ENCODE measurements around the gene RALGAPB. TPM values are rescaled to one million over a fixed set of nuclear protein-coding genes. Genes with fewer than 3 reads are reported as not detected.

Gene RALGAPB
- total and polyA plus RNA-seq, 7 donors = 7.5 to 27.3 (median 18.6) TPM

- Histone ChIP-seq H3K27me3 (ENCODE audit: insufficient read depth in 3 of 3, low read length in 2 of 3) (peaks cover 0 to 15% (median 5%) of the 10 kb centered on the region in 3 donors), H3K4me3 (no peak overlapping the region), H3K27ac (no peak overlapping the region), H3K4me1 (no peaks in the 10 kb centered on the region), H3K9me3 (no peaks in the 10 kb centered on the region), H3K36me3 (ENCODE audit: insufficient read depth in 1 of 2, low read depth in 1 of 2) (no peaks in the 10 kb centered on the region)
- DNase-seq (no peak), ATAC-seq (no peak)
- 50 to 62% (median 54%) methylated on average over 5 of the region's 5 CpGs for WGBS, 3 donors
- no peak for TF ChIP-seq CTCF (IDR thresholded peaks at IDR 0.05)
- intact Hi-C loops (cut with DNase I) = no loop called here
Measured at GRCh38 chr20:38610521-38610920, 137.9 kb downstream of the RALGAPB start.

GRCh38 chr20:38612751-38613515, 140.3 kb downstream of the RALGAPB start:
- Histone ChIP-seq H3K27me3 (ENCODE audit: insufficient read depth in 3 of 3, low read length in 2 of 3) (peaks cover 0 to 19% (median 13%) of the 10 kb centered on the region in 3 donors), H3K27ac (no peak overlapping the region), H3K4me3 (no peak overlapping the region), H3K4me1 (no peaks in the 10 kb centered on the region), H3K9me3 (no peaks in the 10 kb centered on the region), H3K36me3 (ENCODE audit: insufficient read depth in 1 of 2, low read depth in 1 of 2) (no peaks in the 10 kb centered on the region)
- ATAC-seq = no peak
- DNase-seq = no peak
- 57 to 64% (median 61%) methylated on average over 5 of the region's 5 CpGs for WGBS, 3 donors
- intact Hi-C loops (cut with DNase I) = no loop called here
- TF ChIP-seq CTCF (IDR thresholded peaks at IDR 0.05) = no peak

GRCh38 chr20:38615283-38615682, 142.6 kb downstream of the RALGAPB start:
- WGBS, 3 donors = 86 to 88% (median 87%) methylated on average over 15 of the region's 15 CpGs
- no peak overlapping the region for H3K27ac ChIP-seq
- no peak for TF ChIP-seq CTCF (IDR thresholded peaks at IDR 0.05)
- H3K9me3 ChIP-seq = no peaks in the 10 kb centered on the region
- intact Hi-C loops (cut with DNase I) = no loop called here
- no peak for ATAC-seq
- DNase-seq = no peak
- H3K4me3 ChIP-seq = no peak overlapping the region
- no peaks in the 10 kb centered on the region for H3K4me1 ChIP-seq
- no peaks in the 10 kb centered on the region for H3K36me3 ChIP-seq (ENCODE audit: insufficient read depth in 1 of 2, low read depth in 1 of 2)
- peaks cover 0 to 40% (median 10%) of the 10 kb centered on the region in 3 donors for H3K27me3 ChIP-seq (ENCODE audit: insufficient read depth in 3 of 3, low read length in 2 of 3)

- WGBS, 3 donors = 77 to 87% (median 85%) methylated on average over 4 of the region's 4 CpGs
- H3K9me3 ChIP-seq = no peaks in the 10 kb centered on the region
- no peaks in the 10 kb centered on the region for H3K4me1 ChIP-seq
- DNase-seq (no peak), ATAC-seq (no peak)
- intact Hi-C loops (cut with DNase I) = no loop called here
- H3K27me3 ChIP-seq (ENCODE audit: insufficient read depth in 3 of 3, low read length in 2 of 3) = peaks cover 0 to 42% (median 12%) of the 10 kb centered on the region in 3 donors
- H3K36me3 ChIP-seq (ENCODE audit: insufficient read depth in 1 of 2, low read depth in 1 of 2) = no peaks in the 10 kb centered on the region
- no peak overlapping the region for H3K27ac ChIP-seq
- no peak overlapping the region for H3K4me3 ChIP-seq
- TF ChIP-seq CTCF (IDR thresholded peaks at IDR 0.05) = no peak
Measured at GRCh38 chr20:38616457-38616856, 143.8 kb downstream of the RALGAPB start.

All from psoas muscle (tissue), 8 donors.